H1 (cell line): Measurements from ENCODE around the gene BARX1. TPM values are rescaled to one million over a fixed set of nuclear protein-coding genes. Genes with fewer than 3 reads are reported as not detected.

Experiments used
- CTCF ChIA-PET: fragments of 300-600 bp; sonication (Branson Sonifier 250); formaldehyde crosslinking; loops from one replicate; lab custom pipeline; 2021; ENCODE audit not compliant: partially characterized antibody; lab: Charles Lee
- POLR2A ChIA-PET: fragments of 300-600 bp; sonication (Branson Sonifier 250); formaldehyde crosslinking; loops from one replicate; lab custom pipeline; 2021; ENCODE audit warnings: inconsistent platforms; ENCODE audit not compliant: partially characterized antibody; lab: Charles Lee
- DNase-seq, 2 experiments: peaks; one replicate each; pipeline versions ENCODE4 v3.0.0 to v3.0.0-alpha.2; 2010 to 2022; ENCODE audit warnings: low spot score in 2 of 2, low read depth in 1 of 2, mixed read lengths in 1 of 2
- FAIRE-seq: peaks from 2 replicates; lab custom pipeline; 2011; peaks lifted over from hg19 to GRCh38; lab: Jason Lieb, UNC
- H2AFZ ChIP-seq: 2 replicates; pipeline ENCODE4 v1.8.1; 2012; ENCODE audit warnings: low read length, inconsistent platforms
- H2AK5ac ChIP-seq: 2 replicates; pipeline ENCODE4 v1.6.1; 2013; ENCODE audit warnings: low read depth, low read length
- H2BK120ac ChIP-seq: replicated peaks from 2 replicates; pipeline ENCODE3; 2013; ENCODE audit warnings: low read depth, low read length, inconsistent platforms
- H2BK12ac ChIP-seq: 2 replicates; pipeline ENCODE4 v1.6.1; 2013; ENCODE audit warnings: low read depth, low read length
- H2BK15ac ChIP-seq: 2 replicates; pipeline ENCODE4 v1.6.1; 2013; ENCODE audit warnings: low read length
- H2BK20ac ChIP-seq: 2 replicates; pipeline ENCODE4 v1.6.1; 2013; ENCODE audit warnings: low read length
- H2BK5ac ChIP-seq: 2 replicates; pipeline ENCODE4 v1.6.1; 2013; ENCODE audit warnings: low read depth, low read length
- H3K14ac ChIP-seq: 2 replicates; pipeline ENCODE4 v1.6.1; 2013; ENCODE audit warnings: inconsistent platforms; ENCODE audit not compliant: insufficient read length
- H3K18ac ChIP-seq: 2 replicates; pipeline ENCODE4 v1.6.1; 2013; ENCODE audit warnings: low read length; ENCODE audit errors: extremely low read depth
- H3K23ac ChIP-seq: 2 replicates; pipeline ENCODE4 v1.6.1; 2013; ENCODE audit warnings: inconsistent platforms; ENCODE audit not compliant: insufficient read length
- H3K23me2 ChIP-seq: 2 replicates; pipeline ENCODE4 v1.6.1; 2013; ENCODE audit warnings: low read depth, low read length
- H3K27ac ChIP-seq: 2 replicates; pipeline ENCODE4 v1.6.1; 2011; ENCODE audit warnings: low read depth, low read length, inconsistent platforms
- H3K27me3 ChIP-seq, 4 experiments: replicated peaks in 1 of 4; 1 replicate in 1 of 4; 2 replicates in 3 of 4; pipeline versions ENCODE4 v1.6.1 to v1.8.1; 2011 to 2013; ENCODE audit warnings: low read length in 3 of 4, mild to moderate bottlenecking in 3 of 4, inconsistent platforms in 2 of 4, mixed read lengths in 2 of 4, moderate library complexity in 1 of 4; ENCODE audit not compliant: control insufficient read depth in 3 of 4, insufficient read depth in 3 of 4; ENCODE audit errors: extremely low read depth in 1 of 4
- H3K36me3 ChIP-seq, 4 experiments: 2 replicates each; pipeline versions ENCODE4 v1.6.1 to v1.8.1; 2011 to 2013; ENCODE audit warnings: mild to moderate bottlenecking in 4 of 4, low read length in 3 of 4, moderate library complexity in 2 of 4, control low read depth in 1 of 4, inconsistent platforms in 1 of 4; ENCODE audit not compliant: insufficient read depth in 4 of 4, control insufficient read depth in 2 of 4
- H3K4ac ChIP-seq: replicated peaks from 2 replicates; pipeline ENCODE3; 2013; ENCODE audit warnings: low read length, low read depth, mixed read lengths, inconsistent platforms; ENCODE audit not compliant: insufficient read length
- H3K4me1 ChIP-seq, 4 experiments: replicated peaks in 1 of 4; 1 replicate in 1 of 4; 2 replicates in 3 of 4; pipeline versions ENCODE4 v1.6.1 to v1.8.1; 2011 to 2013; ENCODE audit warnings: low read length in 3 of 4, inconsistent platforms in 2 of 4, mixed read lengths in 1 of 4; ENCODE audit not compliant: insufficient read depth in 4 of 4, control insufficient read depth in 3 of 4
- H3K4me2 ChIP-seq, 2 experiments: 2 replicates each; pipeline versions ENCODE4 v1.6.1 to v1.8.1; 2011 to 2013; ENCODE audit warnings: low read depth in 2 of 2, low read length in 2 of 2, control low read depth in 1 of 2, inconsistent platforms in 1 of 2, mild to moderate bottlenecking in 1 of 2; ENCODE audit not compliant: insufficient read depth in 1 of 2
- H3K4me3 ChIP-seq, 4 experiments: fragments of 200-600, 300-600 bp in 1 of 4; sonication (generic), shearing (Covaris generic), sonication (Bioruptor Twin) in 1 of 4; 2 replicates each; pipeline versions ENCODE4 v1.5.1 to v1.8.1; 2011 to 2016; ENCODE audit warnings: low read length in 4 of 4, low read depth in 3 of 4, control low read depth in 2 of 4, inconsistent platforms in 2 of 4, mild to moderate bottlenecking in 2 of 4, mixed read lengths in 1 of 4, moderate library complexity in 1 of 4; ENCODE audit not compliant: insufficient read depth in 2 of 4; ENCODE audit errors: extremely low read depth in 1 of 4
- H3K56ac ChIP-seq: replicated peaks from 2 replicates; pipeline ENCODE3; 2013; ENCODE audit warnings: low read depth, mild to moderate bottlenecking, mixed read lengths, low read length, inconsistent platforms; ENCODE audit not compliant: insufficient read length
- H3K79me1 ChIP-seq: 2 replicates; pipeline ENCODE4 v1.6.1; 2013; ENCODE audit warnings: low read depth, low read length, control low read depth
- H3K79me2 ChIP-seq, 2 experiments: 2 replicates each; pipeline versions ENCODE4 v1.6.1 to v1.8.1; 2012 to 2013; ENCODE audit warnings: low read length in 2 of 2, mild to moderate bottlenecking in 2 of 2, inconsistent platforms in 1 of 2; ENCODE audit not compliant: insufficient read depth in 2 of 2, control insufficient read depth in 1 of 2
- H3K9ac ChIP-seq, 4 experiments: replicated peaks in 1 of 4; 1 replicate in 1 of 4; 2 replicates in 3 of 4; pipeline versions ENCODE4 v1.6.1 to v1.8.1; 2011 to 2013; ENCODE audit warnings: low read depth in 3 of 4, low read length in 3 of 4, control low read depth in 2 of 4, mild to moderate bottlenecking in 2 of 4, moderate library complexity in 2 of 4, inconsistent platforms in 1 of 4; ENCODE audit errors: extremely low read depth in 1 of 4
- H3K9me3 ChIP-seq, 2 experiments: 2 replicates each; pipeline versions ENCODE4 v1.6.1 to v1.8.1; 2012 to 2013; ENCODE audit warnings: mild to moderate bottlenecking in 2 of 2, moderate library complexity in 2 of 2, control low read depth in 1 of 2, inconsistent platforms in 1 of 2, low read depth in 1 of 2, low read length in 1 of 2, mixed read lengths in 1 of 2; ENCODE audit not compliant: insufficient read depth in 2 of 2
- H4K20me1 ChIP-seq, 2 experiments: replicated peaks in 1 of 2; 2 replicates each; pipeline versions ENCODE3 to v1.8.1; 2011 to 2013; ENCODE audit warnings: inconsistent platforms in 2 of 2, low read length in 2 of 2, mild to moderate bottlenecking in 1 of 2; ENCODE audit not compliant: insufficient read depth in 2 of 2, control insufficient read depth in 1 of 2
- H4K5ac ChIP-seq: 2 replicates; pipeline ENCODE4 v1.6.1; 2013; ENCODE audit warnings: low read length, low read depth, mixed read lengths, inconsistent platforms; ENCODE audit not compliant: insufficient read length
- H4K8ac ChIP-seq: 2 replicates; pipeline ENCODE4 v1.8.0; 2013; ENCODE audit warnings: mild to moderate bottlenecking, moderate library complexity, low read length, inconsistent platforms; ENCODE audit not compliant: insufficient read depth; ENCODE audit errors: extremely low read depth
- H4K91ac ChIP-seq: replicated peaks from 2 replicates; pipeline ENCODE3; 2013; ENCODE audit warnings: low read length, mixed read lengths, inconsistent platforms; ENCODE audit not compliant: insufficient read length
- CHD2 ChIP-seq: IDR thresholded peaks from 2 replicates; pipeline ENCODE4 v1.6.1; 2012; ENCODE audit warnings: low read length, improper control_type of control experiment
- FOSL1 ChIP-seq: IDR thresholded peaks from 2 replicates; pipeline ENCODE4 v1.6.1; 2011; ENCODE audit warnings: mild to moderate bottlenecking, low read depth, low read length, moderate library complexity; ENCODE audit not compliant: insufficient read depth
- GABPA ChIP-seq: IDR thresholded peaks from 2 replicates; pipeline ENCODE4 v1.6.1; 2011; ENCODE audit warnings: mild to moderate bottlenecking, low read length, moderate library complexity, borderline replicate concordance; ENCODE audit not compliant: insufficient read depth
- HDAC6 ChIP-seq: IDR thresholded peaks from one replicate; pipeline ENCODE4 v1.7.1; 2012; ENCODE audit warnings: low read depth, mild to moderate bottlenecking, inconsistent platforms, low read length, moderate library complexity
- POLR2A ChIP-seq, 2 experiments: IDR thresholded peaks; 1 replicate in 1 of 2; 2 replicates in 1 of 2; pipeline ENCODE4 v1.6.1; 2011; ENCODE audit warnings: low read depth in 2 of 2, low read length in 2 of 2, mild to moderate bottlenecking in 2 of 2; ENCODE audit errors: control extremely low read depth in 1 of 2
- RFX5 ChIP-seq: IDR thresholded peaks from 2 replicates; pipeline ENCODE4 v1.6.1; 2011; ENCODE audit warnings: low read depth, low read length, improper control_type of control experiment, borderline replicate concordance
- RNF2 ChIP-seq: fragments of 200-900, 300-1000 bp; sonication (generic); IDR thresholded peaks from 2 replicates; pipeline ENCODE4 v1.7.1; 2016; ENCODE audit warnings: borderline replicate concordance, low read depth, mild to moderate bottlenecking, antibody characterized with exemption, low read length; ENCODE audit not compliant: poor library complexity, severe bottlenecking; ENCODE audit errors: missing control alignments
- SUZ12 ChIP-seq: fragments of 200-600 bp; sonication (generic); IDR thresholded peaks from 2 replicates; pipeline ENCODE4 v1.6.1; 2012; ENCODE audit warnings: mild to moderate bottlenecking, inconsistent platforms, low read length, moderate library complexity, mixed read lengths
- WGBS, 2 experiments: shearing (Covaris generic) in 1 of 2; methylation state at CpG; one replicate each; pipeline versions ENCODE4 v1.1.6 to v1.1.7; 2013 to 2015; ENCODE audit warnings: low lambda C conversion rate in 2 of 2, mixed read lengths in 2 of 2, inconsistent platforms in 1 of 2, low coverage in 1 of 2, missing lambda C conversion rate in 1 of 2; ENCODE audit not compliant: insufficient replicate concordance in 2 of 2, insufficient coverage in 1 of 2, insufficient read length in 1 of 2; ENCODE audit errors: extremely low coverage in 1 of 2, missing lambda C conversion rate in 1 of 2; 5-methylcytosine and 5-hydroxymethylcytosine counted together
- polyA plus RNA-seq, 7 experiments: library from polyadenylated mRNA; depleted of rRNA in 3 of 7; stranded (reverse) in 5 of 7; unstranded in 2 of 7; fragments of >200 nt in 5 of 7; fragments of 200-250 nt in 2 of 7; gene quantifications; 1 replicate in 5 of 7; 2 replicates in 1 of 7; 4 replicates in 1 of 7; pipeline versions ENCODE4 v1.2.1 to v1.2.3, GENCODE V29; 2011 to 2013; ENCODE audit warnings: missing spikeins in 2 of 7, mixed read lengths in 2 of 7
- total RNA-seq: library from RNA; stranded (reverse); fragmentation: NEBNext Ultra II Directional; extraction: Animal tissue kit (Norgen Biotek cat#: 25700); gene quantifications from 2 replicates; pipeline ENCODE4 v1.2.1, GENCODE V29; 2021
- TF ChIP-seq, protein P1 (sequence below): IDR thresholded peaks from 2 replicates; pipeline ENCODE4 v1.6.1; 2011; ENCODE audit warnings: low read depth, mild to moderate bottlenecking, low read length; ENCODE audit not compliant: insufficient read depth

BARX1 gene
- total and polyA plus RNA-seq, 2 of the 8 experiments (the other 6 are each of a cell fraction or from before 2014, with no cell fraction given), result 0.79 to 2.6 TPM

DNA sequence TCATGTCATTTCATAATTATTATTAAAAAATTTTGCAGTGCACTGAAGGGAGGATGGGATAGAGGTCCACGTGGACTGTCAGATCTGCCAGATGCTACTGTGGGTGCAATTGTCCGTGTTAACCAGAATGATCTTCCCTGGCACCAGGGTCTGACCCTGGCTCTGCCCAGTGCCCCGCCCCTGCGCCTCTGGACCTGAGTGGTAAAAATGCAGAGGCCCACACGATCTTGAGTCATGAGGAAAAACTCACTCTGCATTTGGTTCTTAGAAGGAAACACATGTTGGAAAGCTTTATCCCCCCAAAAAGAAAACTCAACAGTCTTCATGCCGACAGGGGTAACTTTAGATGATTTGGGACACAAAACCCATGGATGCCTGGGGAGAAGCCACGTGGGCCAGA, 20.1 kb upstream of the BARX1 start:
- FAIRE-seq, result no peak
- H3K9ac ChIP-seq, result no peak overlapping the region
- DNase-seq, result no peak

More for the DNA sequence above, 20.1 kb upstream of the BARX1 start:
- no peak overlapping the region for H3K14ac ChIP-seq
- no peak overlapping the region for H3K23ac ChIP-seq
- no peak overlapping the region for H2AK5ac ChIP-seq
- no peak overlapping the region for H4K91ac ChIP-seq
- H3K79me2 ChIP-seq, result no peaks in the 10 kb centered on the region
- H4K20me1 ChIP-seq, result no peaks in the 10 kb centered on the region
- no peak overlapping the region for H2AFZ ChIP-seq
- no peaks in the 10 kb centered on the region for H3K4me1 ChIP-seq
- no peak overlapping the region for H2BK15ac ChIP-seq
- no peak overlapping the region for H3K27ac ChIP-seq
- no peak overlapping the region for H4K8ac ChIP-seq
- ChIA-PET POLR2A (no interaction called here), CTCF (interaction anchor here (1.1 to 7.3 kb wide), 6 partner anchors 10 to 293 kb away, joined by 3 to 53 read pairs (median 4); no protein-coding TSS in a partner anchor)
- H2BK120ac ChIP-seq, result no peak overlapping the region
- H3K4me2 ChIP-seq, result no peak overlapping the region
- no peak overlapping the region for H3K4ac ChIP-seq
- no peak overlapping the region for H4K5ac ChIP-seq
- no peak overlapping the region for H2BK20ac ChIP-seq
- H3K79me1 ChIP-seq, result no peaks in the 10 kb centered on the region
- no peak overlapping the region for H2BK5ac ChIP-seq
- H3K23me2 ChIP-seq, result no peaks in the 10 kb centered on the region; the same call in 1 of the 2 replicates
- no peak overlapping the region for H2BK12ac ChIP-seq
- no peak overlapping the region for H3K4me3 ChIP-seq
- TF ChIP-seq GABPA (no peak), RFX5 (no peak), POLR2A (IDR thresholded peaks at IDR 0.05; ENCODE audit: control extremely low read depth in 1 of 2, low read depth in 2 of 2, low read length in 2 of 2) (no peak), CHD2 (no peak), HDAC6 (no peak), RNF2 (no peak), SUZ12 (no peak), FOSL1 (no peak)
- TF ChIP-seq, protein P1, sequence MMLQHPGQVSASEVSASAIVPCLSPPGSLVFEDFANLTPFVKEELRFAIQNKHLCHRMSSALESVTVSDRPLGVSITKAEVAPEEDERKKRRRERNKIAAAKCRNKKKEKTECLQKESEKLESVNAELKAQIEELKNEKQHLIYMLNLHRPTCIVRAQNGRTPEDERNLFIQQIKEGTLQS, result no peak
- peaks cover 4 to 5% of the 10 kb centered on the region in 2 experiments; a peak in 1 of 4 replicates for H3K9me3 ChIP-seq
- H3K36me3 ChIP-seq, result no peaks in the 10 kb centered on the region
- no peaks in the 10 kb centered on the region for H3K27me3 ChIP-seq
- no peak overlapping the region for H3K18ac ChIP-seq
- WGBS, 2 experiments, result 84% methylated on average over 7 of the region's 7 CpGs; no CpG with 5 or more reads in 1 of the 2 experiments
- H3K56ac ChIP-seq, result no peak overlapping the region
